ENCODE data around the gene SSR3.

GRCh38 chr3:156601497-156601896, 46.6 kb upstream of the SSR3 start:
- TF ChIP-seq, protein P1, sequence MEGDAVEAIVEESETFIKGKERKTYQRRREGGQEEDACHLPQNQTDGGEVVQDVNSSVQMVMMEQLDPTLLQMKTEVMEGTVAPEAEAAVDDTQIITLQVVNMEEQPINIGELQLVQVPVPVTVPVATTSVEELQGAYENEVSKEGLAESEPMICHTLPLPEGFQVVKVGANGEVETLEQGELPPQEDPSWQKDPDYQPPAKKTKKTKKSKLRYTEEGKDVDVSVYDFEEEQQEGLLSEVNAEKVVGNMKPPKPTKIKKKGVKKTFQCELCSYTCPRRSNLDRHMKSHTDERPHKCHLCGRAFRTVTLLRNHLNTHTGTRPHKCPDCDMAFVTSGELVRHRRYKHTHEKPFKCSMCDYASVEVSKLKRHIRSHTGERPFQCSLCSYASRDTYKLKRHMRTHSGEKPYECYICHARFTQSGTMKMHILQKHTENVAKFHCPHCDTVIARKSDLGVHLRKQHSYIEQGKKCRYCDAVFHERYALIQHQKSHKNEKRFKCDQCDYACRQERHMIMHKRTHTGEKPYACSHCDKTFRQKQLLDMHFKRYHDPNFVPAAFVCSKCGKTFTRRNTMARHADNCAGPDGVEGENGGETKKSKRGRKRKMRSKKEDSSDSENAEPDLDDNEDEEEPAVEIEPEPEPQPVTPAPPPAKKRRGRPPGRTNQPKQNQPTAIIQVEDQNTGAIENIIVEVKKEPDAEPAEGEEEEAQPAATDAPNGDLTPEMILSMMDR (IDR thresholded peaks at IDR 0.05): no peak
- no peak for TF ChIP-seq ZFX (IDR thresholded peaks at IDR 0.05; ENCODE audit: borderline replicate concordance)
